GM18868 (cell line): ENCODE results near the gene CROCC2.

ENCODE experiments used
- ATAC-seq: cut with Tn5 transposase; IDR thresholded peaks from one replicate; pipeline ENCODE4 v1.9.1; 2021; ENCODE audit warnings: mild to moderate bottlenecking, moderate library complexity; ENCODE audit not compliant: unreplicated experiment

CROCC2 gene

GRCh38 chr2:240982821-240983281, 76.7 kb downstream of the CROCC2 start:
- ATAC-seq: no peak

GRCh38 chr2:240983361-240983995, 77.3 kb downstream of the CROCC2 start:
- no peak for ATAC-seq

GRCh38 chr2:240983996-240984498, 77.9 kb downstream of the CROCC2 start:
- no peak for ATAC-seq

GRCh38 chr2:240985881-240986786, 80.0 kb downstream of the CROCC2 start:
- ATAC-seq: no peak

DNA sequence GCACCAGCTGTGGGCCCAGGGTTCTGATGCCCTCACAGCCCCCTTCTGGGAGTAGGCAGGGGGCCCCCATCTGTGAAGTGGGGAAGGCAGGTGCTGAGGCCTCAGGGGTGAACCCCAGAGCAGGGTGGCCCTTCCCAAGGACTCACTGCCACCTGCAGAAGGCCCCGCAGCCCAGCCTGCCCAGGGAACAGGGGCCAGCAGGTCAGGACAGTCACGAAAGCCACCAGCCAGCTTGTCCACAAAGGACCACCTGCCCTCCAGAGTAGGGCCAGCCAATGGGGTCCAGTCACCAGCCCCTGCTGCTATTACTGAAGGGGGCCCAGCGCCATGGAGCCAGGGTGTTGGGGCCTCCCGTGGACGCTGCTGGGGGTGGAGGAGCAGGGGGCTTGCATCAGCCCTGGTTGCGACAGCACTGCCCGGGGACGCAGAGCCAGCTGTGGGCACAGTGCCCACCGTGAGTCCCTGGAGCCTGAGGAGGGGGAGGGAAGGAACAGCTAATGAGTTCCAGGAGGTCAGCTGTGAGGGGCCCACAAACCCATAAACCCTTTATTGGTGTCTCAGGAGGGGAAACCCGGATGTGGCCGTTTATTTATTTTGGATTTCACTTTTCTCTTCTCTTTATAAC, 80.8 kb downstream of the CROCC2 start:
- no peak for ATAC-seq

GRCh38 chr2:240987588-240987987, 81.5 kb downstream of the CROCC2 start:
- ATAC-seq: no peak

GRCh38 chr2:240988146-240988545, 82.0 kb downstream of the CROCC2 start:
- no peak for ATAC-seq

DNA sequence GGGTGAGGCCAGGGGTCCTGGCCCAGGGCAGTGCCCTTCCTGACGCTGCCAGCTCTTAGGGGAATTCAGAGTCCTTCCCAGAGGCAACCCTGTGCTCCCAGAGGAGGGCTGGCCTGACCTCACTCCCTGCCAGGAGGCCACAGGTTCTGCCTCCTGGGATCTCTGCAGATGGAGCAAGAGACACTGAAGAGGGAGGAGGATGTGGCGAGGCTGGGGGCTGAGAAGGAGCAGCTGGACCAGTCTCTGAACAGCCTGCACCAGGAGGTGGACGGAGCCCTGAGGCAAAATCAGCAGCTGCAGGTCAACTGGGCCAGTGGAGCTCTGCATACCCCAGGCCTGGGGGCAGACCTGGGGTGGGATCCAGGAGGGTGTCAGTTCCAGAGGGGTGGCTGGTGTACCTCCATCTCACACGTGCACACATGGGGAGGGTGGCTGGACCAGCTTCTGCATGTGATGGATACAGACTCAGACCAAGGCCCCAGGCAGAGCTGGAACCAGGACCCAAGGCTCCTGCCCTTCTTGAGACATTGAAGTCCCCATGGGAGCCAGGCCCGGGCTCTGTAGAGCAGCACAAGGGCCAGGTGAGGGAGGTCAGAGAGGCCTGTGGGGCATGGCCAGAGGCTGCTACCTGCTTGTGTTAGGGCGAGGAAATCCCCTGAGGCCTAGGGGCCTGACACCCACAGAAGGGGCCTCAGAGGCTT, 82.6 kb downstream of the CROCC2 start:
- ATAC-seq: no peak

DNA sequence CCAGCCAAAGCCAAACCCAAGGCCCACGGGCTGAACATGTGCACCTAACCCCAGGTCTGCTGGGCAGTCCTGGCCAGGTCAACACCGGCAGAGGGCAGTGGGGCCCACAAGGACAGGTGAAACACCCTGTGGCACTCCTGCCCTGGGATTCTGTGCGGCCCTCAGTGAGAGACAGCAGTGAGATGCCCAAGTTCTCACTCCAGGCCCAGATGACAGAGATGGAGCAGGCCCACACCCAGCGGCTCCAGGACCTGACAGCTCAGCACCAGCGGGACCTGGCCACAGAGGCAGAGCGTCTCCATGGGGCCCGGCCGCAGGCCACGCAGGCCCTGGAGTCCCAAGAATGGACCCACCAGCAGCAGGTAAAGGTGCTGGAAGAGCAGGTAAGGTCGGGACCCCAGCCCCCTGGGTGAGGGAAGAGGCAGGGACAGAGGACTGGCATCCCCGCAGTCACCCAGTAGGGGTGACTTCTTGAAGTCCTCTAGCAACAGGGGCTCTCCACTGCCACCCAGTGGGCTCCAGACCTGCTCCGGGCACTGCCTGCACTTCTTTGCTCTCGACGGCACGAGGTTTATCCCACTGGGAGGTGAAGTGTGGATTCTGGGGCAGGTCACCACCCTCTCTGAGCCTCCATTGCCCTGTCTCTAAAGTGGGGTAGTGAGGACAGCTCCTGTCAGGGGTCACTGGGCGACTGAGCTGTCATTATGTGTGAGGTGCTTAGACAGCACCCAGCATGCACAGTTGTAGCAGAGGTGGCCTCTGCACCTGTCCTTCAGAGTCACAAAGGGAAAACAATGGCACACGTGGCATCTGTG, 83.5 kb downstream of the CROCC2 start:
- ATAC-seq: no peak

- ATAC-seq: no peak
Measured at GRCh38 chr2:240990266-240990529, 84.1 kb downstream of the CROCC2 start.

- no peak for ATAC-seq
Measured at GRCh38 chr2:240990726-240991377, 84.7 kb downstream of the CROCC2 start.

DNA sequence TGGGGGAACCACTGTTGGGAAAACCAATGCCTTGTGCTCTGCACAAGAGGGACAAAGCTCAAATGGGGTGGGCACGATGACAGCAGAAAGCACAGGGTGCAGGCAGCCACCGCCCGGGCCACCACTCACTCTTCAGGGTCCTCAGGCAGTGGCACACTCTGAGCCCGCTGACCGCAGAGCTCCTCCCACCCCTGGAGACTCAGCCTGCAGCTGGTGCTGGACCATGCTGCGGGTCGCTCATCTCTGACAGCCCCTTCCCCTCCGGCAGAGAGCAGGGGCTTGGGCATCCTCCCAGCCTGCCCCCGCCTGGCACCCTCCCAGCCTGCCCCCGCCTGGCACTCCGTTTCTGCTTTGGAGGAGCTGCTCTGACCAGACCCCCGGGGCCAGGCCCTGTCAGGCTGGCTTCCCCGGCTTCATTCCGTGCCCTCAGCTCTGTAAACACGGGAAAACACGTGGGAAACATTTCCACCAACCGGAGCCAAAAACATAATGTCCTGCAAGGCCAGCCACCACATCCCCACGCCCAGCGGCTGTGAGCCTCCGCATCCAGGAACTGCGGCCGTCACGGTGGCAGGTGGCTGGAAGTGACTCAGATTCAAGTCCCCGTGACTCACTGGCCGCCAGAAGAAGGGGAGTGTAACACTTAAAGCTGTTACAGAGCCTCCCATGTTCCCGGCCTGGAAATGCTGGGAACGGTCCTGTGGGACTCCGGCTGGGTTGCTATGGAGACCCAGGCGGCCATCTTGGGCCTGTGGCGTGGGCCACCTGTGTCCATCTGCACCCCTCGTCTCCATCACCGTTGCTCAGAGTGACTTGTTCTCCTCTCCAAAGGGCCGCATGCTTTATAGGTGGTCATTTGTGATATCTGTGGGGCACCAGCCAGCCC, 85.5 kb downstream of the CROCC2 start:
- ATAC-seq: no peak

DNA sequence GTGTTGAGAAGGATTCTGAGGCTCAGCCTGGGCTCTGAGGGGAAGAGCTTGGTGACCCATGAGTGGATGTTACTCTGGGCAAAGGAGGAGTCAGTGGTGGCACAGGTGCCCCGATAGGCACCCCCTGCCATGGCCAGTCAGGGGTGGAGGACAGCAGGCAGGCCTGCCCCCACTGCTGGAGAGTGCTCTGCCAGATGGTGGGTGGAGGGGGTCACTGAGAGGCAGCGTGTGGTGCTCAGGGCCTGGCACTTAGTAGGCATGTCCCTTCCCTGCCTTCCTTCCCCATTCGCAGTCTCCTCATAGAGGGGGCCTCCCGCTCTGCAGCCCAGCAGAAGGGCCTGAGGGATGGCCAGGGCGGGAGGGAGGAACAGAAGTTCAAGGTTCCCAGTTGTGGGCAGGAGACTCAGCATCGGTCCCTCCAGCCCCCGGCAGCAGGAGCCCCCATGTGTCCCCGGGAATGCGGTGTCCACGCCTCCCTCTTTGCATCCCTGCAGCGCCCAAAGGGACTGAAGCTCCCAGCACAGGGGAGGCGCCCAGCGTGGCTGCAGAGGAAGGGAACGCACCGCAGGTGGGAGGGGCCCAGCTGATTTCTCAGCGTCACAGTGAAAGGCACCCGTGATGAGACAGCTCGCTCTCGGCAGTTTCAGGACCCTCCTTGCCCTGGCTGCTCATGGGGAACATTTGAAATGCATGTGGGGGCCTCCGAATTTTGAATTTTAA, 86.6 kb downstream of the CROCC2 start:
- no peak for ATAC-seq

DNA sequence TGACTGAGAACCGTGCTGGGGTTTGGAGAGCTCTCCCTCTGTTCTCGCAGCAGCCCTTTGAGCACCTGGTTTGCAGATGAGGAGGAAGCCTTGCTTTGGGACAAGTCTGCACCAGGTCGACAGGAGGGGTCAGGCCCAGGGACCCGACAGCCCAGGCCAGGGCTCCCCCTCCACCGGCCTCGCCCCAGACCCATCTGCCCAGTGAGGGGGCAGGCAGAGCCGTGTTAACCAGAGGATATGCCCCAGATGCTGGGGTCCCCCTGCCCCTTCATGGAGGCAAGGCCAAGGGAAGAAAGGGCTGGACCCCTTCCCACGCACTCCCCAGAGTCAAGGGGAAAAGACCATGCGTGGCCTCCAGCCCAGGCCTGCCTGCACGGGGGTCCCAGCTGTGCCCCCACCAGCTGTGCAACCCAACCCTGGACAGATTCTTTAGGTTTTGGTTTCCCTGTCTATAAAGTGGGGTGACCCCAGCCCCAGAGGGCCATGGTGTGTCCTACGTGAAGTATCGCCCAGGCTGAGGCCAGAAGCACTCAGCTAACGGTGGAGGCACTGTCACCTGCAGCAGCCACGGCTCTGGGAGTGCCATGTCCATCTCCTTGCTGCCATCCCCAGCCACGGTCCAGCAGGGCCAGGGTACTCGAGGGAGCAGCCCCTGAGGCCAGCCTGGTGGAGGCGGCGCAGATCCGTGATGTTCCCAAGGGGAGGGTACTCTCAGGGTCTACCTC, 87.5 kb downstream of the CROCC2 start:
- ATAC-seq: no peak

DNA sequence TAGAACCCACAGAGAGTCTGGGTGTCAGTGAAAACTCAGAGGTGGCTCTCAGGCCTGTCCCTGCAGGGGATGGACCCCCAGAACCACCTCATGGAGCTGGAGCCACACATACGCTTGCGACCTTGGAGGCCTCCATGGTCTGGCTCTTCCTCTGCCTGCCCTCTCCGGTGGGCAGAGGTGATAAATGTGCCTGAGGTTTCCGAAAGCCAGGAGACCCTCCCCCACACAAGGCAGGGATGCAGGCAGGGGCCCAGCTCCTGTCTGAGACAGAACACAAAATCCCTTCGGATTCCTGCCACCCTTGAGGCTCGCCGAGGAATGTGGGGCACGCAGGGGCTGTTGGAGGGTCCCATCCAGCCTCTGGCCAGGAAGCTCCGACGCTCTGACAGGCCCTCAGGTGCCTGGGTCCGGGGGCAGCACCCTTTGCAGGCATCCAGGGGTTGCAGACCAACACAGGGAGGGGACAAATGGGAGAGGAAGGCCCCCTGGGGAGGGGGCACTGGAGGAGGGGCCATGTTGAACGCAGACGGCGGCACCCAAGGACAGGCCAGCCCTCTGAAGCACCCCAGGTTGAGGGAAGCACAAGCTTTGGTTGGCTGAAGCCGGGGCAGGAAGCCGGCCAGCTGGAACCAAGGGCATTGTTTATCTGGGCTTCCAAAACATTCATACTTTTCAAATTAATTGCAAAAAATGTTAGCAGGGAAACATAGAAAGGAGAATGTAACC, 88.2 kb downstream of the CROCC2 start:
- no peak for ATAC-seq

DNA sequence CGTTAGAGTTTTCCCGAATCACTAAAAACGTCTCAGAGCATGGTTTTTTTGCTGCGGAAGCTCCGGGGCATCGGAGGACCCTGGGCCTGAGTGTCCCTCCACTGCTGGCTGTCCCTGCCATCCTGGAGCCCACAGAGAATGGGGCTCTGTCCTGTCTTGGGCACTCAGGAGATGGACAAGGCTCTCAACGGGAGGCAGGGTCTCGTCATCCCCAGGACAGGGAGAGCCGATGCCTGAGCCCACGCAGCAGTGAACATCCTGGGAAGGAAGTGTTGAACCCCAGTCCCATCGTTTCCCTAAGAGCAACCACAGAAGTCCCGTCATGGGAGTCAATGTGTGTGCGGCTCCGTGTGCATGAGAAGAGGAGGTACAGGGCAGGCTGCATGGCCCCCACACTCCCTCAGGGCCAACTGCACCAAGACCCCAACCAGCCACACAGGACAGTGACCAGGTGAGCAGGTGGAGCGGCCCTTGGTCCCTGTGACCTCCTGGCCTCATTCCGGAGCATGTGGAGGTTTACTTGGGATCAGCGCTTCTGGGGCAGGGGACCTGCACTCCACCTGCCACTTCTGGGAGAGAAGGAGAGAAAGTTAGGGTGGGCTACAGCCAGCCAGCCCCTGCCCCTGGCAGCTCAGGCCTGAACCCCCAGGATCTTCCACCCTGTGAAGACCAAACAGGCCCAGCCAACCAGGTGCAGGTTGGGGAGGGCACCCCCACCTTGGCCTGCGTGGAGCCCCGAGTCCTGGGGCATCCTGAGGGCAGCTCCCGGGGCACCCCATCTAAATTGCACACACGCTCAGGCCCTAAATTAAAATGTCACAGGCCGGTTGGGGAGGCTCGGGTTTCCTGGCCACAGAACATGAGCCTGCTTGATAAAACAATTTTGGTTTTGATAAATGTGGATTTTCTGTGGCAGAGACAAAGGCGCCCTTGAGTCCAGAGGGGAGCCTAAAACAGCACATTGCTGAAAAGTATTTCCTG, 89.2 kb downstream of the CROCC2 start:
- ATAC-seq: no peak
